ENCODE data around the gene PLA2G2C.
A peak's percentile ranks its signal among the peaks of the same experiment; 100 is the strongest.

Gene PLA2G2C

DNA sequence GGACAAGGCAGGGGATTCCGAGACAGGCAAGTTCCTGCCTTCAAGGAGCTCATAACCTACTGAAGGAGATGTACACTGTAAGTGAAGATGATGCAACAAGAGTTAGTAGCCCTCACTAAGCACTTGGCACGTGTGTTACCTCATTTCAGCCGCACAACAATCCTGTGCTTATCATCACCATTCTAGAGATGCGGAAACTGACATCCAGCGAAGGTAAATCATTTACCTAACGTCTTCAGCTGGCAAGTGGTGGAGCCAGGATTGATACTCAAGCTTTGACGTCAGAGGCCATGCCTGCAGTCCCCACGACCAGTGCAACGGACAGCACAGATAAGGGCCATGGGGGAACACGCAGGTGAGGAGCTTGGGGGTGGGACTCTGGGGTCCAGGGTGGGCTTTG lies 3.3 kb downstream of the PLA2G2C start:
- no peak for DNase-seq

DNA sequence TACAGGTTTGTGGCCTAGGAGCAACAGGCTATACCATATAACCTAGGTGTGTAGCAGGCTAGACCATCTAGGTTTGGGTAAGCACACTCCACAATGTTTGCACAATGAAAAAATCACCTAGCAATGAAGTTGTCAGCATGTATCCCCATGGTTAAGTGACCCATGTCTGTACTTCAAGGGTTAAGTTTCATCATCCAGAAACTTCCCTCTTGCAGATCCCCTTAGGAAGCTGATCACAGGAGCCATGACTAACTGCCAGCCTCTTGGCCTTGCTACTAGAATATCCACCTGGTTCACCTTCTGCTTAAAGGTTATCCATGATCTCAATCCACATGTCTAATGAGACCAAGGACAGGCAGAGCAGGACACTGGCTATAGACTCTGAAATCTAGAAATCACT lies 3.9 kb downstream of the PLA2G2C start:
- DNase-seq = no peak

DNA sequence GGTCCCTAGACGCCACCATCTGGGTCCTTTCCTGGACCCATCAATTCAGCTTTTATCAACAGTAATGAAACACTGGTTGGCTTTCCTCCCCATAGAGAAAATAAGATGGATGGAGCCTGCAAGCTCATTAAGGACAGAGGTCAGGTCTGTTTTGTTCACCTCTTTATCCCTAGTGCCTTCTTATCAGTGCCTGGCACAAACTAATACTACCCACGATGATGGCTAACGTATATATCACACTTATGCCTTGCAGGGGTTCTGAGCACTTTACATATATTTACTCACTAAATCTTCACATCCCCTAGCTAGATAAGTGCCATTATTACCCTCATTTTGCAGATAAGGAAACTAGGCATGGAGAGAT lies 5.5 kb downstream of the PLA2G2C start:
- no peak for DNase-seq

DNA sequence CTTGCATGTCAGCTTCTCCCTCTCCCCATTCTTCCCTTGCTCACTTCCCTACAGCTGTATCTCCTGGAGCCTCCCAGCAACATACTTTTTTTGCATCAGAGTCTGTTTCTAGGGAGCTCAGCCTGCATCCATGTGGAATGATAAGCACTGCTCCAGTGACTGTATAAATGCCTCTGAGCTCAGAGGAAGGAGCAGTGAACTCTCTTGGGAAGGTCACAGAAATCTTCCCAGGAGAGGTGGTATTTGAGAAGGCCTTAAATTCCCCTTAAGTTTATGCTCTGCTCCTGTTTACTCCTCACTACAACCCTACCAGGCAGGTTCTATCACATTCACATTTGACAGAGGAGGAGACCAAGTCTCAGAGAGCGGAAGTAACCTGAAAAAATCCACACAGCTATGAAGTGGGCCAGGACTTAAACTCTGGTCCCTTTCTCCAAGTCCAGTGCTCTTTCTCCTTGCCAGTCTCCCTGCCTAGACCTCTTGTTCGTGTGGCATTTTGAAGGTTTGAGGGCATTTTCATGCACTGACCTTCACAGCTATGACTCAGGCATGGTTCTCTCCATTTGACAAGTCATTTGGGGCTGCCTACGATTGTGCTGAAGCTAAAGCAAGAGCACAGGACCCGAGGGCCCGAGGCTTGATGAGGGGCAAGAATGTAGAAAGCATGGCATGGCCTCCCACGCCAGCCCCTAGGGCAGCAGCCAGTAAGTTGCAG lies 6.0 kb downstream of the PLA2G2C start:
- DNase-seq = no peak

DNA sequence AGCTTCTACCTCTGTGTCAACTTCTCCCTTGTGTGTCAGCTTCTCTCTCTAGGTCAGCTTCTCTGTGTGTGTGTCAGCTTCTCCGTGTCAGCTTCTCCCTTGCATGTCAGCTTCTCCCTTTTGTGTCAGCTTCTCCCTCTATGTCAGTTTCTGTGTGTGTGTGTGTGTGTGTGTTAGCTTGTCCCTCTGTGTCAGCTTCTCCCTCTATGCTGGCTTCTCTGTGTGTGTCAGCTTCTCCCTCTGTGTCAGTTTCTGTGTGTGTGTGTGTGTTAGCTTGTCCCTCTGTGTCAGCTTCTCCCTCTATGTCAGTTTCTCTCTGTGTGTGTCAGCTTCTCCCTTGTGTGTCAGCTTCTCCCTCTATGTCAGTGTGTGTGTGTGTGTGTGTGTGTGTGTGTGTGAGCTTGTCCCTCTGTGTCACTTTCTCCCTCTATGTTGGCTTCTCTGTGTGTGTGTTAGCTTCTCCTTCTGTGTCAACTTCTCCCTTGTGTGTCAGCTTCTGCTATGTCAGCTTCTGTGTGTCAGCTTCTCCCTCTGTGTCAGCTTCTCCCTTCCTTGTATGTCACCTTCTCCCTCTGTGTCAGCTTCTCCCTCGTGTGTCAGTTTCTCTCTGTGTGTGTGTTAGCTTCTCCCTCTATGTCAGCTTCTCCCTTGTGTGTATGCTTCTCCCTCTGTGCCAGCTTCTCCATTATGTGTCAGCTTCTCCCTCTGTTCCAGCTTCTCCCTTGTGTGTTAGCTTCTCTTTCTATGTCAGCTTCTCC lies 6.8 kb downstream of the PLA2G2C start:
- no peak for DNase-seq

DNA sequence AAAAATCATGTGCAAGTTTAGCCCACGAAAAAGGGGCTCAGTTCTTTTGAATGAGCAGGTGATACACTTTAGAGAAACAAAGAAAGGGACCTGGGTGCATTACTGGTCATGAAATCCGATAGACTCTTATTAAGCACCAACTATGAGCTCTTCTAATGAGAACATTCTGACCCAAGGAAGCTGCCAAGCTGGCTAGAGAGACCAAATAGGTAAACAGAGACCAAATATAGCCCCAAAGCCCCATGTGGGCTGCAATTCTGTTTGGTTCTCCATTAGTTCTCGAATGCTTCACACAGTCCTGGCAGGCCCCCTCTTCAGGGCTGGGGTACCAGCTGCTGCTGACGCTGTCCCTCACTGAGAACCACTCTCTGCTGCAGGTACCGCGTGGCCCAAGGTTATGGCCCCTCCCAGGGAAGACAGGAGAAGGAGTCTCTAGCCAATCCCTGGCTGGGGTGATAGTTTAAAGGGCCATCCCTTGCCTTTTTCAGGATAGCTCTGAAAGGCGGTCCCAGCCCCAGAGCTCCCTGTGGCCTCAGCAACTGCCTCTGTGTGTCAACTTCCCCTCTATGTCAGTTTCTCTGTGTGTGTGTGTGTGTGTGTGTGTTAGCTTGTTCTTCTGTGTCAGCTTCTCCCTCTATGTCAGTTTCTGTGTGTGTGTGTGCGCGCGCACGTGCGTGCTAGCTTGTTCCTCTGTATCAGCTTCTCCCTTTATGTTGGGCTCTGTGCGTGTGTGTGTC lies 7.5 kb downstream of the PLA2G2C start:
- no peak for DNase-seq

DNA sequence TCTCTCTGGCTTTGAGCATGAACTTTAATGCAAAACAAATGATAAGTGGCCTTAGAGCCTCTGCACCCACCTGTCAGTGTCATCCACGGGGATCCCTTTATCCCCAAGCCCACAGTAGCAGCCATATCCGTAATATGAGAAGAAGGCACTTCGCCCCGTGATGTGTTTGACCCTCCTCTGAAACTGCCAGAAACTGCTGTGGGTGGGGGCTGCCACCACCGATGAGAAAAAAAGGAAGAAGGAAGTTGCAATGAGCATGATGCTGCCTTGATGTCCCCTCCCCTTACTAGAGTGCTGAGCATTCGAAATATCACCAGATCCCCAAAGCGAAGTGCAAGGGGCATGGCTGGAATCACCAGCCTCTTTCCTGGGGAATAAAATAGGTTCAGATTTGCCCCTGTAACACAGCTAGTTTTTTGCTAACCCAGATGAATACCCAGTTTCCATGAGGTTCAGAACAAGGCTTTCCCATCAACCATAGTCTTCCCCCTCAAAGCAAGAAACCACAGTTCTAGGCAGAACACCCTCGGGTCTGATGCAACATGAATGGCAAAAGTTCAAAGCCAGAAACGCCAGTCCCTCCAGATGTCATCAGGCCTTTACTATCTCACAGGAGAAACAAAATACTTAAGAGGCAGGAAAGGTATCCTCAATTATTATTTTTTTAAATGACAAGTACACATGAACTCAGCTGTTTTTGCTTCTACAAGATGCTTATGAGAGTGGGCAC lies 11.2 kb downstream of the PLA2G2C start:
- DNase-seq = no peak

DNA sequence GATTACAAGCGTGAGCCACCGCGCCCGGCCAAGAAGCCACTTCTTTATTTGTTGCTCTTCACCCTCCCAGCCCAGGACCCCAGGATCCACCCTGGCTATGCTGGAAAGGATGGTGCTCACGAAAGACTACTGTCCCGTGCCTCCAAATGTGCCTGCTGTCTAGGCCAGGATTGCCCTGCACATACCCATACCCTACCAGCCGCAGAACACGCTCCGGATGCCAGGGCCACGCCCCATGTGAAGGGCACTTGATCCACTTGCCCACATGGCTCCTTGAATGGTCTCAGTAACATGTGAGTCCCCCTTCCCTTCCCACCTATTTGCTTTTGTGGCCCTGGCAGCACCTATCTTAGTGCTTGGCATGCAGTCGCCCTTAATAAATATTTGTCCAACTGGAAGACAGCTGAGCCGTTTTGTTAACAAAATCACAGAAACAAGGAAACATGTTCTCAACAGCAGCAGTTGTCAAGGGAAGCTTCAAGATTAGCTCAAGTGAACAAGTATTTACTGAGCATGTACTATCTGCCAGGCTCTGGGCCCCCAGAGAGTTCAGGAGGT lies 14.2 kb downstream of the PLA2G2C start:
- DNase-seq = no peak

DNA sequence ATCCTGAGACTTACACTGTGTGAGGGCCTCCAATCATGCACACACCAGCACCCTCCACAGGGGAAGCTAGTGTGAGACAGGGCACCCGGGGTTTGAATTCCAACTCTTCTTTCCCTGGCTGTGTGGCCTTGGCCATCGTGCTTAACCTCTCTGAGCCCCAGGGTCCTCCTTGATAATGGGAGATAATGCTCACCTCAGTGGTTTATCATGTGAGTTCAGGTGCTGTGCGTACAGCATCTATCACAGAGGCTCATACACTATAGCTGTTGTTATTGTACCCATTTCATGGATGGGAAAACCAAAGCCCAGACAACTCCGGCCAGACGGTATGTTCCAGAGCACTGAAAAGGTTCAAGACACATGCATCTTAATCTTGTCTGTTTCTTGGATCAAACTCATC lies 16.4 kb downstream of the PLA2G2C start:
- DNase-seq = no peak

DNA sequence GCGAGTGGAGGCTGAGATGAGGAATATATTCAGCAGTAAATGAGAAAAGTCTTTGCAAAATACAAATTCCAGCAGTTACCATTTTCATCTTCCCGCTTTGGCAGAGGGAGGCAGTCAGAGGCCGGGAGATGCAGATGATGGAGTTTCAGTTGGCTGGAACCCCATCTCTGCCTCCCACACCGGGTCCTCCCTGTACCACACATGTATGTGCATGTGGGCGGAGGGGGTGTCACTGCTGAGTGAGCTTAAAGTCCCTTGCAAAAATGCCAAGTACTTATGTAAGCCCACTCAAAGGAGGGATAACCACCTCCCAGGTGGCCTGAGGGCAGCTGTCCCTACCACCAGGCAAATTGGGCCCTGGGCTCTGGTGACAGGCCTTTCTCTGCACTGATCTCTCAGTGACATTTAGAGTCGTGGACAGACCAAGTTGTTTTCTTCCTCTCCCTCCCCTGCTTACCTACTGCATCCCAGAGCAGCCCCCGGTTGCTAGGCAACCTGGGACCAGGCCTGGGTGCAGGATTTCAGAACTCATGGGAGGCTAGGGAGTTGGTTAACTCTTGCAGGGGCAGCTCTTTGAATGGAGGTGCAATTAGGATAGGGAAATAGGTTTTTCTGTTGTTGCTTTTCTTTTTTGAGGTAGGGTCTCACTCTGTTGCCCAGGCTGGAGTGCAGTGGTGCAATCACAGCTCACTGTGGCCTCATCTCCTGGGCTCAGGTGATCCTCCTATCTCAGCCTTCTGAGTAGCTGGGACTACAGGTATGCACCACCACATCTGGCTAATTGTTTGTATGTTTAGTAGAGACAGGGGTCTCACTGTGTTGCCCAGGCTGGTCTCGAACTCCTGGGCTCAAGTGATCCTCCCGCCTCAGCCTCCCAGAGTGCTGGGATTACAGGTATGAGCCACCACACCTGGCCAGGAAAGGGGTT lies 17.5 kb downstream of the PLA2G2C start:
- no peak for DNase-seq

DNA sequence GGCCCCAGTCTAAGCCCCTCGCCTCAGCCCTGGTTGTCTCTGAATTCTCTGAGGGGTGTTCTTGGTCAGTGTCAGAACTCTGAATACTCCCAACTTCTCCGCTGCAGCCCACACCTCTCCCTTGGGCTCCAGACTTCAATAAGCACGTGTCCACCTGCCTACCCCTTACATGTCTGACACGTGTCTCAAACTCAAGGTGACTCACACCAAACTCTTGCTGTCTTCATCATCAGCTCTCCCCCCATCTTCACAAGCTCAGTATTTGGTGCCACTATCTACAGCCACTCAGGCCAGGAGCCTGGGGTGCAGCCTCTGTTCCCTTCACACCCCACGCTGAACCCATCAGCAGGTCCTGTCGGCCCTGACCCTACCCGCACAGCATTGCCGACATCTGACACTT lies 19.2 kb downstream of the PLA2G2C start:
- DNase-seq = no peak

DNA sequence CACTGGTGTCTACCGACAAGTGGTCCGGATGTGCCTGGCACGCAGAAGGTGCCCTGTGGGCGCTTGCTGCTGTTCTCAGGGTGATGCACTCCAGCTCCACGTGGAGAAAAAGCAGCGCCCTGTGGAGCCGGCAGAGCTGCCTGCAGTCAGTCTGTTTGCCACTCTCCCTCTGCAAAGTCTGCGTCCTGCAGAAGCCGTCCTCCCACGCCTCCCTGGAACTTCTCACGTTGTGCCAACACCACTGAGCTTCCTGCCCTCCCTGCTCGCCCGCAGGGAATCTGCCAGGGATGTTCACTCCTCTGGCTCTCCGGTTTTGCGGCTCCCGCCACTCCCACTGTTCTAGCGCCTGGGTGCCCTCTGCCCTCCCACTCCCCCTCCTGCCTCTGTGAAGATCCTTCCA lies 20.3 kb downstream of the PLA2G2C start:
- no peak for DNase-seq

DNA sequence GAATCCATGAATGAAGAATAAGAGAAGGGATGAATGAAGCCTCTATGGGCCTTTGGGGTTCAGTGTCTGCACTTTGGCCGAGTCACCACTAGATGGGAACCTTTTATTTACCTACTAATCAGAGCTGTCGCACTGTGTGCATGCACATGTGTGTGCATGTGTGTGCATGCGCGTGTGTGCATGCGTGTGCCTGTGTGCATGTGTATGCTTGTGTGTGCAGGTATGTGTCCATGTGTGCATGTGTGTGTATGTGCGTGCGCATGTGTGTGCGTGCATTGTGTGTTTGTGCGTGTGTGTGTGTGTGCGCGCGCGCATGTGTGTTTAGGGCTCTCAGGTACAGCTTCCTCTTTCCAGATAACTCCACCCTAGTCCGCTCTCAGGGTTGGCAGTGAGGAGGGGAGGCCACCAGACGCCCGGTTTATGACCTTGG lies 20.8 kb downstream of the PLA2G2C start:
- DNase-seq = no peak

DNA sequence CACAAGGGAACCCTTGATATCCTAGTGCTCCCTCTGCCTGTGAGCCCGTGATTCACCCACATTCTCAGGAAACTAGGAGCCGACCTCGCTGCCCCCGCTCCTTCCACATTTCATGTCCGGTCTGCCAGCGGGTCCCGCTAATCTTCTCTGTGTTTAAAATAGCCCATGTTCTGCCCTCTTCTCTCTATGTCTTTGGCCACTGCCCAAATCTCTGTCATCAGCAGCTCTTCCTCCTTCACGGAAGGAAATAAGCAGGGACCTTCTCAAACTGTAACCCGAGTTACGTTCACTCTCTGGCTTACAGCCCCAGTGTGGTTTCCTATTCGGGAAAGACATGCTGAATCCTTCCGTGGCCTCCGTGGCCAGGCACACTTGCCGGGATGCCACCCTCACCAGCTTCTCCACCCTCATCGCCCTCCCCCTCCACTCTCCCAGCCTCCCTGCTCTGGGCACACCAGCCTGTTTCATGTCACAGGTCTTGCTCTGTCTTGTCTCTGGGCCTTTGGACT lies 21.6 kb downstream of the PLA2G2C start:
- DNase-seq = no peak

DNA sequence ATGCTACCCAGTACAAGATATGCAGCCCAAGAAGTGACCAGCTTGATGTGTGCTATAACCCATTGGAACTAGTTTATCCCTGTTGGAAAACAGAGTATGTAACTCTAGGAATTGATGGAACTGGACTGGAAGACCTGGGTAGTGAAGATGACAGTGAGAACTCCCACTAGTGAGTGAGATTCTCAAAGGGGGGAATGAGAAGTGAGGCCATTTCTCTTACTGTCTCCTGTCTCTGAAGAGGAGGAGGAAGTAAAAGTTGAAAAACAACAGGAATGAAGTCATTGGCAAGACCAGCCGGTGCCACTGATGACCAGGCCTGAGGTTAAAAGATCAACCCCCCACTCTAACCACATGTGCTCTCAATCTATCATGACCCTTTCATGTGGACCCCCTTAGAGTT lies 26.3 kb downstream of the PLA2G2C start:
- DNase-seq = no peak

DNA sequence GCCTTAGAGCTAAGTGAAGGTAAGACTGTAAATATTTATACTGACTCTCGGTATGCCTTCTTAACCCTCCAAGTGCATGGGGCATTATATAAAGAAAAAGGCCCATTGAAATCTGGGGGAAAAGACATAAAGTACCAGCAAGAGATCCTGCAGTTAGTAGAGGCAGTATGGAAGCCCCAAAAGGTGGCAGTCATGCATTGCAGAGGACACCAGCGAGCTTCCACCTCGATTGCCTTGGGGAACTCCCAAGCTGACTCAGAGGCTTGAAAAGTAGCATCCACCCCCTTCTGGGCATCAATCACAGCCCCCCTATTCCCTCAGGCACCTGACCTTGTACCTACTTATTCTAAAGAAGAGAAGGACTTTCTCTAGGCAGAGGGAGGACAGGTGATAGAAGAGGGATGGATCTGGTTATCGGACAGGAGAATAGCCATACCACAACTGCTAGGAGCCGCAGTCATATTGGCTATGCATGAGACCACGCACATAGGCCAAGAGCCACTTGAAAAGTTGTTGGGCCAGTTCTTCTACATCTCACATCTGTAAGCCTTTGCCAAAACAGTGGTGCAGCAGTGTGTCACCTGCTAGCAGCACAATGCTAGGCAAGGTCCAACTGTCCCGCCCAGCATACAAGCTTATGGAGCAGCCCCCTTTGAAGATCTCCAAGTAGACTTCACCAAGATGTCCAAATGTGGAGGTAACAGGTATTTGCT lies 27.8 kb downstream of the PLA2G2C start:
- peak; percentile 13 for DNase-seq

DNA sequence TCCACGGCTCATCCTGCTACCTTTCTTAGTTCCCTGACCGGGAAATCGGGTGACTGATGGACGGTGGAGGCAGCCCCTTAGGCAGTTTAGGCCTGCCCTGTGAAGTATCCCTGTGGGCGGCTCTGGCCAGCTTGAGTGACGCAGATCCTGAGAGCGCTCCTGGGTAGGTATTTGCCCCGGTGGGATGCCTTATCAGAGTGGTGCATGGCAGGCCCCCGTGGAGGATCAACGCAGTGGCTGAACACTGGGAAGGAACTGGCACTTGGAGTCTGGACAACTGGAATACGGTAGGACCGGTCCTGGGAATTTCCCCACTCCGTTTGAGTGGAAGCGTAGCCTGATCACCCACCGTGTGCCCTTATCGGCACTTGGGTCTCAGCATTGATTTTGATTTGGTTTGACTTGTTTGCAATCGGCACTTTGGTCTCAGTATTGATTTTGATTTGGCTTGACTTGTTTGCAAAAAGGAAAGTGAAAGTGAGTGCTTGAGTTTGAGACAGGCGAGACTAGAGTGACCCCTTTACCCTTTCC lies 32.0 kb downstream of the PLA2G2C start:
- no peak for DNase-seq

DNA sequence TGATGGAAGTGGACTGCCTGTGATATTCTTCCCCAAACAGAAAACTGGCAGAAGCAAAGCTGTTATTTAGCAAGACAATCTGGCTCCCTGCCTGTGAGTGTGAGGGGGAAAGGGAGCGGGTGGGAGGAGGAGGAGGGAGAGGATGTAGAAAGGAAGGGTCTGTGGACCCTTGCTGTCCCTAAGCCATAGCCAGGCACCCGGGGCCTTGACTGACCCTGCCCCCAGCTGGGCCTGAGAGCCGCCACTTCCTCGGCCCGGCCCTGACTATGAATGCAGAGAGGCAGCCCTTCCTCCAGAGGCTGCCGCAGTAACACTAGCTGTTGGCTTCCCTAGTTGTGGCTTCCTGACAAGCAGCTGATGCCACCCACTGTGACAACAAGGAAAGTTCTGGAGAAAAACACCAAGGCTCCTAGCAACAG lies 33.3 kb downstream of the PLA2G2C start:
- DNase-seq = no peak

DNA sequence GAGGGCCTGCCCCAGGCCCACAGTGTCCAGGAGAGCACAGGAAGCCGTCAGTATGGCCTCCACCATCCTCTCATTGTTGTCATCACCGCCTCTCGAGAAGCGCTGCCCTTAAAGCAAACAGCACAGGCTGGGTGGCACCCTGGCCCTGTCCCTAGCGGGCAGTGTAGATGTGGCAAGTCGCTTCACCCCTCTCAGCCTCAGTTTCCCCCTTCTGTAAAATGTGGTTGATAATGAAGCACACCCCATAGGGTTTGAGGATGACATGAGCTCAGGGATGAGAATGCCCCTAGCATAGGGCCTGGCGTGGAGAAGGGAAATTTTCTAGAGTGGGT lies 33.8 kb downstream of the PLA2G2C start:
- no peak for DNase-seq

DNA sequence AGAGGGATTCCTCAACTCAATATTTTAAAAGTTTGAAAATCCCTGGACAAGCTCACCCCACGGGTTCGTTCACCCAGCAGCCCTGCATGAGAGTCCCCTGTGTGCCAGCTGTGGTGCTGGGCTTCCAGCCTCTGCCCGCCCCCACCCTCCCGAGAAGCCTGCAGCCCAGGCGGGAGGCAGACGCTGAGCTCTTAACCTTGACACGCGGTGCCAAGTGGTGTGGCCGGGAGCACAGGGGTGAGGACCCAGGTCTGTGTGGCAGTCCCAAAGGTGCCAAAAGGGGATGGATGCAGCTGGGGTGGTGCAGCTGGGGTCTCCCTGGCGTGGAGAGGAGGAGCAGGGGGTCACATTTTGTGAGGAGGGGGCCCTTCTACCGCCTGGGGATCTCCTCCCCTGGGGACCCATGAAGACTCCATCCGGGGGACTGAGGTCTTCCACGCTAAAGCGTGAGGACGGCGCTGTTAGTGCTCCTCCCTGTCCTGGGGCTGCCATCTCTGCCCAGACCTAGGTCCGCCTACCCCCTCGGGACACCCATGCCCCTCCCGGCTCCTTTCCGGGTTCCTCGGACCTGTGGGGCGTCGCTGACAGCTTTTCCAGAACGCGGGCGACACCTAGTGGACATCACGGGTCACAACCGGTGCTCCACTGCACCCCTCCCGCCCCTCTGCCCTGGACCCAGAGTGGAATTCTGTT lies 34.3 kb downstream of the PLA2G2C start:
- DNase-seq = peak; percentile 88

Data from CD4-positive, alpha-beta T cell treated with Interleukin-17A for 4 hours (primary cell).